Muscle of arm (tissue), 14 donors: ENCODE measurements around the gene SMC3. TPM values are rescaled to one million over a fixed set of nuclear protein-coding genes. Genes with fewer than 3 reads are reported as not detected.
"Not testable (repeated sequence)": the region's sequence is repeated elsewhere in the genome, so short reads cannot be mapped to it uniquely, and the experiment has no call there.

Experiments
- DNase-seq: peaks from one replicate; pipeline ENCODE4 v3.0.0-alpha.2; 2013
- long read RNA-seq, 11 donors: transcript quantifications; one replicate each; lab custom pipeline, GENCODE V29; 2026
- polyA plus RNA-seq, 12 donors: library from polyadenylated mRNA; unstranded; fragments of 120-200 nt; gene quantifications; one replicate each; pipeline ENCODE4 v1.2.1, GENCODE V29; 2013; ENCODE audit not compliant: insufficient read length in 12 of 12

SMC3 gene
- polyA plus RNA-seq: 10 to 100 TPM in 11 of 12 donors, not detected in 1; 42.3 to 73.8 (median 52.0) TPM
- long read RNA-seq, donor 1, partial matches to known transcripts: 31 of 31 reads
- long read RNA-seq, donor 1, other reads (novel, unspliced or antisense): 0 of 31 reads
- long read RNA-seq, donor 2, full-length matches to known transcripts: 2 of 7 reads
- long read RNA-seq, donor 2, partial matches to known transcripts: 5 of 7 reads
- long read RNA-seq, donor 2, other reads (novel, unspliced or antisense): 0 of 7 reads
- long read RNA-seq, donor 3, partial matches to known transcripts: 5 of 5 reads
- long read RNA-seq, donor 3, other reads (novel, unspliced or antisense): 0 of 5 reads
- long read RNA-seq, donor 4, partial matches to known transcripts: 7 of 7 reads
- long read RNA-seq, donor 4, other reads (novel, unspliced or antisense): 0 of 7 reads
- long read RNA-seq, donor 5: 0 reads
- long read RNA-seq, donor 6, full-length matches to known transcripts: 1 of 9 reads
- long read RNA-seq, donor 6, partial matches to known transcripts: 8 of 9 reads
- long read RNA-seq, donor 6, other reads (novel, unspliced or antisense): 0 of 9 reads
- long read RNA-seq, donor 7: 0 reads
- long read RNA-seq, donor 8, full-length matches to known transcripts: 1 of 21 reads
- long read RNA-seq, donor 8, partial matches to known transcripts: 20 of 21 reads
- long read RNA-seq, donor 8, other reads (novel, unspliced or antisense): 0 of 21 reads
- long read RNA-seq, donor 9: 0 reads
- long read RNA-seq, donor 10, full-length matches to known transcripts: 1 of 18 reads
- long read RNA-seq, donor 10, partial matches to known transcripts: 17 of 18 reads
- long read RNA-seq, donor 10, other reads (novel, unspliced or antisense): 0 of 18 reads
- long read RNA-seq, donor 11, partial matches to known transcripts: 25 of 25 reads
- long read RNA-seq, donor 11, other reads (novel, unspliced or antisense): 0 of 25 reads

GRCh38 chr10:110567201-110568054, at the start of gene SMC3:
SMC3 (plus strand) TSS chr10:110567695; CDS start chr10:110567817, 122 bp downstream.
- DNase-seq: peak; percentile 96

GRCh38 chr10:110522365-110522988, 45.0 kb upstream of the SMC3 start:
- DNase-seq: no peak

GRCh38 chr10:110523736-110524135, 43.8 kb upstream of the SMC3 start:
- DNase-seq: no peak

GRCh38 chr10:110524179-110524858, 43.2 kb upstream of the SMC3 start:
- no peak for DNase-seq

GRCh38 chr10:110524859-110525232, 42.6 kb upstream of the SMC3 start:
- no peak for DNase-seq

- no peak for DNase-seq
Measured at GRCh38 chr10:110525349-110526260, 41.9 kb upstream of the SMC3 start.

- DNase-seq: no peak
Measured at GRCh38 chr10:110527731-110528171, 39.7 kb upstream of the SMC3 start.

GRCh38 chr10:110528224-110528996, 39.1 kb upstream of the SMC3 start:
- DNase-seq: no peak

- not testable (repeated sequence) for DNase-seq
Measured at GRCh38 chr10:110528997-110529524, 38.4 kb upstream of the SMC3 start.

GRCh38 chr10:110529596-110530011, 37.9 kb upstream of the SMC3 start:
- DNase-seq: no peak

- no peak for DNase-seq
Measured at GRCh38 chr10:110530131-110530831, 37.2 kb upstream of the SMC3 start.

- DNase-seq: no peak
Measured at GRCh38 chr10:110531687-110532086, 35.8 kb upstream of the SMC3 start.

GRCh38 chr10:110532628-110533027, 34.9 kb upstream of the SMC3 start:
- DNase-seq: not testable (repeated sequence)

GRCh38 chr10:110533149-110533548, 34.3 kb upstream of the SMC3 start:
- no peak for DNase-seq

GRCh38 chr10:110534571-110534970, 32.9 kb upstream of the SMC3 start:
- no peak for DNase-seq

GRCh38 chr10:110535958-110536891, 31.3 kb upstream of the SMC3 start:
- no peak for DNase-seq
